DMS 273 (cell line): Measurements from ENCODE around the gene UBE2E3.
"Not testable (repeated sequence)": the region's sequence is repeated elsewhere in the genome, so short reads cannot be mapped to it uniquely, and the experiment has no call there.

Experiments used
- DNase-seq: peaks from one replicate; lab custom pipeline; 2025; ENCODE audit not compliant: unreplicated experiment; lab: John Stamatoyannopoulos, UW

The UBE2E3 gene

GRCh38 chr2:181022652-181023051, 42.2 kb downstream of the UBE2E3 start:
- DNase-seq = no peak

- DNase-seq = peak; percentile 60
Observed at GRCh38 chr2:181025004-181025403, 44.6 kb downstream of the UBE2E3 start.

GRCh38 chr2:181036445-181036844, 56.0 kb downstream of the UBE2E3 start:
- no peak for DNase-seq

GRCh38 chr2:181036848-181037603, 56.6 kb downstream of the UBE2E3 start:
- no peak for DNase-seq

- no peak for DNase-seq
Observed at GRCh38 chr2:181037922-181038321, 57.5 kb downstream of the UBE2E3 start.

GRCh38 chr2:181038796-181039195, 58.4 kb downstream of the UBE2E3 start:
- no peak for DNase-seq

- DNase-seq = not testable (repeated sequence)
Observed at GRCh38 chr2:181040839-181041238, 60.4 kb downstream of the UBE2E3 start.

GRCh38 chr2:181041661-181042060, 61.3 kb downstream of the UBE2E3 start:
- DNase-seq = no peak

GRCh38 chr2:181042706-181043105, 62.3 kb downstream of the UBE2E3 start:
- DNase-seq = no peak

GRCh38 chr2:181046833-181047232, 66.4 kb downstream of the UBE2E3 start:
- DNase-seq = no peak

GRCh38 chr2:181047829-181048228, 67.4 kb downstream of the UBE2E3 start:
- DNase-seq = no peak

GRCh38 chr2:181051861-181052522, 71.6 kb downstream of the UBE2E3 start:
- DNase-seq = no peak

GRCh38 chr2:181052523-181052891, 72.1 kb downstream of the UBE2E3 start:
- no peak for DNase-seq

- no peak for DNase-seq
Observed at GRCh38 chr2:181054256-181054655, 73.9 kb downstream of the UBE2E3 start.

GRCh38 chr2:181054843-181055242, 74.4 kb downstream of the UBE2E3 start:
- no peak for DNase-seq

GRCh38 chr2:181058378-181059269, 78.2 kb downstream of the UBE2E3 start:
- peak; percentile 37 for DNase-seq

GRCh38 chr2:181063696-181064095, 83.3 kb downstream of the UBE2E3 start:
- DNase-seq = no peak

GRCh38 chr2:181065458-181065857, 85.1 kb downstream of the UBE2E3 start:
- DNase-seq = no peak

GRCh38 chr2:181066333-181066732, 85.9 kb downstream of the UBE2E3 start:
- no peak for DNase-seq

- DNase-seq = peak; percentile 26
Observed at GRCh38 chr2:181070119-181070835, 89.9 kb downstream of the UBE2E3 start.

GRCh38 chr2:181070836-181071200, 90.4 kb downstream of the UBE2E3 start:
- DNase-seq = no peak
